Keratinocyte (primary cell): ENCODE measurements around the gene FSD2. TPM values are rescaled to one million over a fixed set of nuclear protein-coding genes. Genes with fewer than 3 reads are reported as not detected.

Experiments used
- DNase-seq: peaks from one replicate; pipeline ENCODE4 v3.0.0-alpha.2; 2011; ENCODE audit warnings: low read depth, missing footprints, low spot score
- FAIRE-seq: peaks from 2 replicates; lab custom pipeline; 2011; peaks lifted over from hg19 to GRCh38; lab: Jason Lieb, UNC
- H2AFZ ChIP-seq: 2 replicates; pipeline ENCODE4 v1.6.0; 2012; ENCODE audit warnings: low read length, control low read depth, inconsistent platforms; ENCODE audit not compliant: control insufficient read depth
- H3K27ac ChIP-seq: 2 replicates; pipeline ENCODE4 v1.5.1; 2011; ENCODE audit warnings: low read length; ENCODE audit not compliant: control insufficient read depth, insufficient read depth
- H3K27me3 ChIP-seq: 3 replicates; pipeline ENCODE4 v1.6.0; 2011; ENCODE audit warnings: low read length; ENCODE audit not compliant: control insufficient read depth, insufficient read depth; ENCODE audit errors: extremely low read depth
- H3K36me3 ChIP-seq, 2 experiments: 2 replicates in 1 of 2; 3 replicates in 1 of 2; pipeline ENCODE4 v1.5.1; 2011; ENCODE audit warnings: low read length in 2 of 2, mild to moderate bottlenecking in 1 of 2; ENCODE audit not compliant: control insufficient read depth in 2 of 2, insufficient read depth in 2 of 2; ENCODE audit errors: extremely low read depth in 1 of 2
- H3K4me1 ChIP-seq: 3 replicates; pipeline ENCODE4 v1.5.1; 2011; ENCODE audit warnings: low read length; ENCODE audit not compliant: control insufficient read depth, insufficient read depth; ENCODE audit errors: extremely low read depth
- H3K4me2 ChIP-seq: 3 replicates; pipeline ENCODE4 v1.6.0; 2011; ENCODE audit warnings: low read depth, low read length; ENCODE audit not compliant: control insufficient read depth, insufficient read depth; ENCODE audit errors: extremely low read depth
- H3K4me3 ChIP-seq, 3 experiments: fragments of 200-600 bp in 1 of 3; sonication (generic) in 1 of 3; 2 replicates in 2 of 3; 3 replicates in 1 of 3; pipeline ENCODE4 v1.5.1; 2011 to 2016; ENCODE audit warnings: low read length in 3 of 3, mild to moderate bottlenecking in 3 of 3, control low read depth in 2 of 3, inconsistent platforms in 1 of 3, low read depth in 1 of 3, mixed read lengths in 1 of 3, mixed run types in 1 of 3, moderate library complexity in 1 of 3; ENCODE audit not compliant: control insufficient read depth in 2 of 3, insufficient read depth in 2 of 3; ENCODE audit errors: extremely low read depth in 1 of 3
- H3K79me2 ChIP-seq: 2 replicates; pipeline ENCODE4 v1.6.0; 2012; ENCODE audit warnings: low read length; ENCODE audit not compliant: control insufficient read depth, insufficient read depth
- H3K9ac ChIP-seq: 3 replicates; pipeline ENCODE4 v1.6.0; 2011; ENCODE audit warnings: low read length; ENCODE audit not compliant: control insufficient read depth, insufficient read depth; ENCODE audit errors: extremely low read depth
- H3K9me1 ChIP-seq: 3 replicates; pipeline ENCODE4 v1.6.0; 2011; ENCODE audit warnings: low read length; ENCODE audit not compliant: control insufficient read depth, insufficient read depth; ENCODE audit errors: extremely low read depth
- H3K9me3 ChIP-seq: 2 replicates; pipeline ENCODE4 v1.5.1; 2012; ENCODE audit warnings: low read depth, low read length; ENCODE audit not compliant: control insufficient read depth
- H4K20me1 ChIP-seq: 3 replicates; pipeline ENCODE4 v1.6.0; 2011; ENCODE audit warnings: low read length; ENCODE audit not compliant: control insufficient read depth, insufficient read depth; ENCODE audit errors: extremely low read depth
- CTCF ChIP-seq, 3 experiments: IDR thresholded peaks in 1 of 3; conservative IDR thresholded peaks in 1 of 3; optimal IDR thresholded peaks in 1 of 3; 2 replicates in 2 of 3; 3 replicates in 1 of 3; pipeline versions ENCODE3 to v1.5.1; 2011; ENCODE audit warnings: low read length in 3 of 3, mild to moderate bottlenecking in 3 of 3, moderate library complexity in 2 of 3, control low read depth in 1 of 3, inconsistent platforms in 1 of 3; ENCODE audit not compliant: insufficient read depth in 2 of 3; ENCODE audit errors: extremely low read depth in 1 of 3
- EZH2 ChIP-seq: IDR thresholded peaks from one replicate; pipeline ENCODE4 v1.6.1; 2012; ENCODE audit warnings: inconsistent platforms, mild to moderate bottlenecking, low read length, moderate library complexity
- dilution Hi-C: fragments of 300-500 bp; cut with MboI; formaldehyde crosslinking; loops from one replicate; pipeline ENCODE4 v1.7.0; 2020; ENCODE audit warnings: low sequenced_read_pairs; ENCODE audit not compliant: extremely low pct_ligation_motif_present
- polyA plus RNA-seq, 5 experiments: library from polyadenylated mRNA; depleted of rRNA in 3 of 5; stranded (reverse) in 3 of 5; stranded (forward) in 1 of 5; unstranded in 1 of 5; fragments of >200 nt; gene quantifications; 1 replicate in 1 of 5; 2 replicates in 3 of 5; 3 replicates in 1 of 5; pipeline versions ENCODE4 v1.2.1 to v1.2.3, GENCODE V29; 2011 to 2012; ENCODE audit warnings: missing spikeins in 2 of 5, low read depth in 1 of 5, low replicate concordance in 1 of 5

FSD2 gene
- polyA plus RNA-seq, 1 donor (not counting 4 experiments of a cell fraction or from before 2014, with no cell fraction given) = not detected

DNA sequence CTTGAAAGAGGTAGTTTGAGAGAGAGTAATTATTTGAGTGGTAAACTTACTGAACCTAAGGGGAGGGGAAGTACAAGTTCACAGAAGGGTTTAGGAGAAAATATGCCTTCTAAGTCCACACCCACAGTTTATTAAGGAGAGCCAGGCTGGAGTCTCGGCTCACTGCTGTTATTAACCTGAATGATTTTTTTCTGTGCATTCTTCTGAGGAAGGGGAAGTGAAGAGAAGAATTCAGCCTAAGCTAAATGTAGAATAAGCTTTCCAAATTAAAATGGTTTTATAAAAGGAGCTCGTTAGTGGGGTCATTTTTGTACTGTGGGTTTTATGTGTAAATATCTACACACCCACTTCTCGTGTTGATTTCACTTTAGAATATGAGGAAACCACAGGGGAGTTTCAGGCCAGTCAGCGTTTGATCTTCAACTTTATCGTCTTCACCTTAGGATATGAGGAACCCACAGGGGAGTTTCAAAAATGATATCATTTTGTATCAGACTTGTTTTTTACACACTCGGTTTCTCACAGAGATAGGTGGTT, 5.1 kb upstream of the FSD2 start:
- H3K9me1 ChIP-seq = no peaks in the 10 kb centered on the region
- peak overlapping the region; percentile 97 for H3K9ac ChIP-seq
- H3K27me3 ChIP-seq = no peaks in the 10 kb centered on the region
- TF ChIP-seq CTCF (optimal IDR thresholded peaks at IDR 0.05 in 1 of 3, IDR thresholded peaks at IDR 0.05 in 1 of 3, conservative IDR thresholded peaks at IDR 0.05 in 1 of 3; ENCODE audit: extremely low read depth in 1 of 3, insufficient read depth in 2 of 3, low read length in 3 of 3) (no peak), EZH2 (no peak)
- no peaks in the 10 kb centered on the region for H3K9me3 ChIP-seq
- peaks cover 52% of the 10 kb centered on the region for H3K79me2 ChIP-seq
- peaks cover 4 to 15% of the 10 kb centered on the region in 2 experiments for H3K36me3 ChIP-seq
- H3K27ac ChIP-seq = peak overlapping the region; percentile 92
- peak overlapping the region; percentile 70 for H3K4me2 ChIP-seq
- no peak for FAIRE-seq
- peaks cover 6% of the 10 kb centered on the region for H3K4me1 ChIP-seq
- peak overlapping the region; percentile 94 to 98 (median 97) for H3K4me3 ChIP-seq
- no peaks in the 10 kb centered on the region for H4K20me1 ChIP-seq
- DNase-seq = no peak
- dilution Hi-C loops = no loop called here
- H2AFZ ChIP-seq = peak overlapping the region; percentile 64

DNA sequence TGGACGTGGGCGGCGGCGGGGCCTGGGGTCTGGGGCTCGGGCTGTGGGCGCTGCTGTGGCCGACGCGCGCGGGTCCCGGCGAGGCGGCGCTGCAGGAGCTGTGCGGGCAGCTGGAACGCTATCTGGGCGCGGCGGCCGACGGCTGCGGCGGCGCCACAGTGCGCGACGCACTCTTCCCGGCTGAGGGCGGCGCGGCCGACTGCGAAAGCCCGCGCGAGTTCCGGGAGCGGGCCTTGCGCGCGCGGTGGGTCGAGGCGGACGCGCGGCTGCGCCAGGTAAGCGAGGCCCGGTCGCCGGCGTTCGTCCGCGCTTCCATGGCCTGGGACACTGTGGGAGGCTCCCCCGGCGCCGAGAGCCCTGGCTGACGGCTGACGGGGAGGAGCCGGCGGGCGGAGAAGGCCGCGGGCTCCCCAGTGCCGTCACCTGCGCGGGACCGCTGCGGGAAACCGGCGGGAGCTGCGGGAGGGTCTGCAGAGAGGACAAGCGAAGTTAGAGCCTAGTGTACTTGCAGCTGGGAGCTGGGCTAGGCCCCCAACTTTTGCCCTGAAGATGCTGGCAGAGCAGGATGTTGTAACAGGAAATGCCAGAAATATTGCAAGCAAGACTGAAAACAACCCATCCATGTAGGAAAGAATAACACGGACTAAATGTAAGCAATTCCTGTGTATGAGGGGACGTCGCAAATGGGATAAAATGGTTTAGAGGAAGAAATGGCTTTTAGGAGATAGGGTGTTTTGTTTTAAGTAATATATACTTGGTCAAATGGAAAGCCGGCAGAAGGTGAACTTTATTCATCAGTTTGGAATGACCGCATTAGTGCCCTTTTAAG, 4.4 kb upstream of the FSD2 start:
- no peak for DNase-seq
- Histone ChIP-seq H3K4me2 (peak overlapping the region; percentile 70), H3K36me3 (peaks cover 4 to 12% of the 10 kb centered on the region in 2 experiments), H3K9me1 (no peaks in the 10 kb centered on the region), H3K9me3 (no peaks in the 10 kb centered on the region), H3K4me1 (peaks cover 6% of the 10 kb centered on the region), H4K20me1 (no peaks in the 10 kb centered on the region), H3K79me2 (peaks cover 45% of the 10 kb centered on the region), H3K27ac (peak overlapping the region; percentile 92), H3K4me3 (peak overlapping the region; percentile 94 to 98 (median 97)), H3K27me3 (no peaks in the 10 kb centered on the region), H3K9ac (peak overlapping the region; percentile 97), H2AFZ (peak overlapping the region; percentile 64)
- FAIRE-seq = no peak
- dilution Hi-C loops = no loop called here
- TF ChIP-seq CTCF (optimal IDR thresholded peaks at IDR 0.05 in 1 of 3, IDR thresholded peaks at IDR 0.05 in 1 of 3, conservative IDR thresholded peaks at IDR 0.05 in 1 of 3; ENCODE audit: extremely low read depth in 1 of 3, insufficient read depth in 2 of 3, low read length in 3 of 3) (no peak), EZH2 (no peak)
